NCI-H187 treated with DMSO at 0.1 percent for 48 hours (cell line): Measurements from ENCODE around the gene SCT.

Experiments used
- DNase-seq: peaks from one replicate; lab custom pipeline; 2025; lab: John Stamatoyannopoulos, UW

The SCT gene

DNA sequence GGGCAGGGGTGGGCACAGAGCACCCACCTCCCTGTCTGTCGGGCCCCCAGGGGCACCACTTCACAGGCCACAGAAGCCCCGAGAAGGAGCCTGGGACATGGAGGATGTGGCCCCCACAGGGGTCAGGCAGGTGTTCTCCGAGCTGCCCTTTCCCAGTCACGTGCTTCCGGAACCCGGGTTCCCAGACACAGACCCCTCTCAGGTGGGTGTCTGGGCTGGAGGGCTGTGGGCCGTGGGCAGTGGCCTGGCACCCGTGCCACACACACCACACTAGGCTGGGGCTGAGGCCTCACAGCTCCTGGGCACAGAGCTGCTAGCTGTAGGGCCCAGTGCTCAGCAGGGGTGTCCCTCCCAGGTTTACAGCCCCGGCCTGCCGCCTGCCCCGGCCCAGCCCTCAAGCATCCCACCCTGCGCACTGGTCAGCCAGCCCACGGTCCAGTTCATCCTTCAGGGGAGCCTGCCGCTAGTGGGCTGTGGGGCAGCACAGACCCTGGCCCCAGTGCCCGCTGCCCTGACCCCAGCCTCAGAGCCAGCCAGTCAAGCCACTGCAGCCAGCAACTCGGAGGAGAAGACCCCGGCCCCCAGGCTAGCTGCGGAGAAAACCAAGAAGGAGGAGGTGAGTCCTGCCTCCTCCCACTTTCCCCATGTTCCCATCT is 16.7 kb downstream of the SCT start:
- DNase-seq, result no peak

DNA sequence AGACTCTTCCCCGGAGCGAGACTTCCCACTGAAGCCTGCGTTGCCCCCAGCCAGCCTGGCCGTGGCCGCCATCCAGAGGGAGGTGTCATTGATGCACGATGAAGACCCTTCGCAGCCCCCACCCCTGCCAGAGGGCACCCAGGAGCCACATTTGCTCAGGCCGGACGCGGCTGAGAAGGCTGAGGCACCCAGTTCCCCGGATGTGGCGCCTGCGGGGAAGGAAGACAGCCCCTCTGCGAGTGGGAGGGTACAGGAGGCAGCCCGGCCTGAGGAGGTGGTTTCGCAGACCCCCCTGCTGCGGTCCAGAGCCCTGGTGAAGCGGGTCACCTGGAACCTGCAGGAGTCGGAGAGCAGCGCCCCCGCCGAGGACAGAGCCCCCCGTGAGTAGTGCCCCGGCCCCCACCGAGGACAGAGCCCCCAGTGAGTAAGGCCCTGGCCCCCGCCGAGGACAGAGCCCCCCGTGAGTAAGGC is 17.6 kb downstream of the SCT start:
- DNase-seq, result no peak

- DNase-seq, result no peak
Observed at GRCh38 chr11:608791-609251, 18.2 kb downstream of the SCT start.

- no peak for DNase-seq
Observed at GRCh38 chr11:607971-608659, 18.9 kb downstream of the SCT start.

DNA sequence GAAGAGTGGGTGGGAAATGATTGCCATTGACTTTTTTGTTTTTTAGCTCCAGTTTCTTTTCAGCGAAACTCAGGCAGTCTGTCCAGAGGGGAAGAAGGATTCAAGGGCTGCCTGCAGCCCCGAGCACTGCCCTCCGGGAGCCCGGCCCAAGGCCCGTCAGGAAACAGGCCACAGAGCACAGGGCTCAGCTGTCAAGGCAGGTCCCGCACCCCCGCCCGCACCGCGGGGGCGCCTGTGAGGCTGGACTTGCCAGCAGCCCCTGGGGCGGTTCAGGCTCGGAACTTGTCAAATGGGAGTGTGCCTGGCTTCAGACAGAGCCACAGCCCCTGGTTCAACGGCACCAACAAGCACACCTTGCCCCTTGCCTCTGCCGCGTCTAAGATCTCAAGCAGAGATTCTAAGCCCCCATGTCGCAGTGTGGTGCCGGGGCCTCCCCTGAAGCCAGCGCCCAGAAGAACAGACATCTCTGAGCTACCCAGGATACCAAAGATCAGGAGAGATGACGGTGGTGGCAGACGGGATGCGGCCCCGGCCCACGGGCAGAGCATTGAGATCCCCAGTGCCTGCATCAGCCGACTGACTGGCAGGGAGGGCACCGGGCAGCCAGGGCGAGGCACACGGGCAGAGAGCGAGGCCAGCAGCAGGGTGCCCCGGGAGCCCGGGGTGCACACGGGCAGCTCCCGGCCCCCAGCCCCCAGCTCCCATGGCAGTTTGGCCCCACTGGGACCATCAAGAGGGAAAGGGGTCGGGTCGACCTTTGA is 19.8 kb downstream of the SCT start:
- DNase-seq, result no peak

- DNase-seq, result no peak
Observed at GRCh38 chr11:606245-606644, 20.7 kb downstream of the SCT start.

DNA sequence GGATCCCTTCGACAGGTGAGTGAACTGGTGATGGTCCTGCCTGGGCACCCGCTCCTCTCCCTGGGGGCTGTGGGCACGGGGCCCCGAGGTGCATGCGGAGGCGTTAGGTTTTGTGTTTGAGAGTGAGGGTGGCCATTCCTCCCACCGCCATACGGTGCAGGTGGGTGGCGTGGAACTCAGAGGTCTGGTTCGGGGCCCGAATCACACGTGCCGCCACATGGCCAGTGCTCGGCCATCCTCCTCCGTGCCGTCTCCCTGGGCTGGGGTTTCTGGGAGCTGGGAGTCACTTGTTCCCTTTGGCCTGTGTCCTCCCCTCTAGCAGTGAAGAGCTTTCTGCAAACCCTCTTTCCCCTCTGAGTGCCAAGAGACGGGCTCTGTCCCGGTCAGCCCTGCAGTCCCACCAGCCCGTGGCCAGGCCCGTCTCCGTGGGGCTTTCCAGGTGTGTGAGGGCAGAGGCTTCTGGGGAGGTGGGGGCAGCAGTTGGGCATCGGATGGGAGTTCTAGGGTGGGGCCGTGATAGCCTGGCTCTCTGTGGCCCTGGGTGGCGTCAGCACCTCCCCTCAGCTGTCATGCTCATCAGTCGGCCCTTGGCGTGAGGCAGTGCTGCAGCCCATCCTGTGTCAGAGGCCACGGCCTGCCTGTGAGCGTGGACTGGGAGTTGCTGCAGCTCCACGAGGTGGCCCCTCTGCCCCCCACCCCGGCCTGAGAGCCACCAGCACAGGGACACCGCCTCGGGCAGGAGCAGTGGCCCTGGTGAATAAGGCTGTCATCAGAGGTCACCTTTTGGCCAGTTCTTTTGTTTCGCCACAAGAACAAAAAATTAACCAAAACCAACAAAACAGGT is 21.5 kb downstream of the SCT start:
- no peak for DNase-seq

DNA sequence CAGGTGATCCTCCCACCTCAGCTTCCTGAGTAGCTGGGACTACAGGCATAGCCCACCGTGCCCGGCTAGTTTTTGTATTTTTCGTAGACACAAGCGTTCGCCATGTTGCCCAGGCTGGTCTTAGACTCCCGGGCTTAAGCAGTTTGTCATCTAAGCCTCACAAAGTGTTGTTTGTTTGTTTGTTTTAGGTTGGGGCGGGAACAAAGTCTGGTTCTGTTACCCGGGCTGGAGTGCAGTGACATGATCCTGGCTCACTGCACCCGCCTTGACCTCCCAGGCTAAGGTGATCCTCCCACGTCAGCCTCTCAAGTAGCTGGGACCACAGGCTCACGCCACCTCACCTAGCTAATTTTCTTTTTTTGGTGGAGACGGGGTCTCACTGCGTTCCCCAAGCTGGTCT is 23.8 kb downstream of the SCT start:
- no peak for DNase-seq

- no peak for DNase-seq
Observed at GRCh38 chr11:601573-602245, 25.3 kb downstream of the SCT start.

- DNase-seq, result no peak
Observed at GRCh38 chr11:598005-598680, 28.8 kb downstream of the SCT start.

DNA sequence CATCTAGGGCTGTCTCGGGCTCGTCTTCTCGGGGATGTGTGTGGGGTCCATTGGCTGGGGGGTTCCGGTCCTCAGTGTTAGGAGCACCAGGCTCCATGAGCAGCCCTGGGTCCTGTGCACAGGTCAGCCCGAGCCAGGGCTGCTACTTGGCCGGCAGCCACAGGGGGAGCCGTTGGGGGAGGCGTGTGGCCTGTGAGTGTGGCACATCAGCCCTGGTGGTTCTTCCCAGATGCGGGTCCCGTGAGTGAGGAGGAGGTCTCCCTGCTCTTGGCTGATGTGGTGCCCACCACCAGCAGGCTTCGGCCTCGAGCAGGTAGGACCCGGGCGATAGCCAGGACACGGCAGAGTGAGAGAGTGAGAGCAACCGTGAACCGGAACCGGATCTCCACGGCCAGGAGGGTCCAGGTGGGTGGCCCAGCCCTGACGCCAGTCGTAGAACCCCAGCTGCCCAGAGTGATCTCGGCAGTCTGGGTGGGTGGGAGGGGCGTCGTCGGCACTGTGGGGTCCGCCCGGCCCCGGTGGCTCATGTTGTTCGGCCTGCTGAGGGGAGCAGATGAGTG is 29.7 kb downstream of the SCT start:
- no peak for DNase-seq

DNA sequence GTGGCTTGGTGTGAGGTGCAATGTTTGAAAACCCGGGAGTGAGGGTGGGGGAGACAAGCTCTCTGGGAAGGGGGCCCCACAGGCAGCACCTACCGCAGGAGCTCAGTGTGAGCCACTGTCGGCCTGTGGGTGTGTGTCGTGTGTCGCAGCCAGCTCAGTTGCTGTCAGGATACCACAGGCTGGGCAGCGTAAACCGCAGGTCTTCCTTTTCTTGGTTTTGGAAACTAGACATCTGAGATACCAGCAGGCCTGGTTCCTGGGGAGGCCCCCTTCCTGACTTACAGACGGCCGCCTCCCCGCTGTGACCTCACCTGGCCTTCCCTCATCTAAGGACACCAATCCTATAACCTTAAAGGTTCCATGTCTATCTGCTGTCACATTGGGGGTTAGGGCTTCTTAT is 30.6 kb downstream of the SCT start:
- DNase-seq, result no peak

DNA sequence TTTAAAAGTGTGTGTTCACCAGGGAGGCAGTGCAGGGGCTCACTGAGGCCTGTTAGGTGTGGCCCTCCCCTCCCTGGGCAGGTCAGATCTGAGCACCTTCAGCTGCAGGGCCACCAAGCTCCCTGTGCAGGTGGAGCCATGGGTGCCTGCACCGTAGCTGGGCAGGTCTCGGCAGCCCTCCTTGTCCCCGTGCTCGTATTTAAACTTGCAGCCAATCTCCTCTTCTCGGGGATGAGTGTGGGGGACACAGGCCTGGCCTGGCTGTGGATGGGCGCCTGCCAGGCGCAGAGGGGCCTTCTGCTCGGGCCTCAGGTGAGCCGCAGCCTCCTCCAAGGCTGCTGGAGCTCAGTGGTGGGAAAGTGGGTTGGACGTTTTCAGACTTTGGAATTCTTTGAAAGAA is 31.6 kb downstream of the SCT start:
- no peak for DNase-seq

DNA sequence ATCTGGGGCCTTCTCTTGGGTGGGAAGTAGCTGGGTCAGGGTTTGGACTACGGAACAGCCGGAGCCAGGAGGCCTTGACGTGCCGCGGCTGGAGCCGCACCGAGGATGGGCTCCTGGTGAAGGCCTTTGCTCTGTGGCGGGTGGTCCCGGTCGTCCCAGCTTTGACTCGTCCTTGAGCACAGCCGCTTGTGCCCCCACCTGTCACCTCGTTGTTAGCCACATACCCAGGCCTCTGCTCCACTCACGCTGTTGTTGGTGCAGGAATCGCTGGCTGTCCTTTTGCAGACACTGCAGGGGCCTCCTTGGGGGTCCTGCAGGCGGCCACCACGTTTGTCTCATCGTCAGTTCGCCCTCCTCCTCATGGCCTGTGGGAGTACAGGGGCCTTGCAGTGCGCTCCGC is 33.6 kb downstream of the SCT start:
- no peak for DNase-seq

DNA sequence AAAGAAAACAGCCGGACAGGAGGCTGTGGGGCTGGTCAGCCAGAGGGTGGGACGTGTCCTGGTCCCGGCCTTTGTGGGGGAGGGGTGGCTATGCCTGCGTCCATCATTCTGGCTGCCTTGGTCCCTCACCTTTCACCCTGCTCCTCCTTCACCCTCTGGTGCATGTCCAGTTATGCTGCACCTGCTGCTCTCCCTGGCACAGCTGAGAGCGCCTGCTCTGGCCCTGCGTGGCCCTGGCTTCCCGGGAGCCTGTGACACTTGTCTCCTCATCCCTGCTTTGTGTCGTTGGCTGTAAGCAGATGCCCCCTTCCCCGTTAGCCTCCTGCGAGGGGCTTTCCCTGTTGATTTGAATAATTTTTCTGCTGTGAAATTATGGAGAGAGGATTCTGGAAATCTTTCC is 34.1 kb downstream of the SCT start:
- no peak for DNase-seq

DNA sequence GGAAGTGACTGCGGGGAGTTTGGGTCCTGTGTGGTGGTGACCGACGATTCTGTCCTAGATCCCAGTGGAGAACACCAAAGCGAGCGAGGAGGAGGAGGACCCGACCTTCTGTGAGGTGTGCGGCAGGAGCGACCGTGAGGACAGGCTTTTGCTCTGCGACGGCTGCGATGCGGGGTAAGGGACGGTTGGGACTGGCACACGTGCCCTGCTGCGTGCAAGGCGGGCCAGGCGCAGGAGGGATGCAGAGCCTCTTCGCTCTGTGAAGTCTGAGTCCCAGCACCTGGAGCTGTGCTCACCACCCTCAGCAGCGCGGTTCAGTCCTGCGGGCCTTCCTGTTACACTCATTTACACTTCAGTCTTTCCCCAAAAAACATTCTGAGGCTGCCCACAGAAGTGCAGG is 34.5 kb downstream of the SCT start:
- DNase-seq, result no peak

- no peak for DNase-seq
Observed at GRCh38 chr11:590997-591396, 36.0 kb downstream of the SCT start.

- no peak for DNase-seq
Observed at GRCh38 chr11:589798-590197, 37.2 kb downstream of the SCT start.

- no peak for DNase-seq
Observed at GRCh38 chr11:587978-588380, 39.0 kb downstream of the SCT start.

DNA sequence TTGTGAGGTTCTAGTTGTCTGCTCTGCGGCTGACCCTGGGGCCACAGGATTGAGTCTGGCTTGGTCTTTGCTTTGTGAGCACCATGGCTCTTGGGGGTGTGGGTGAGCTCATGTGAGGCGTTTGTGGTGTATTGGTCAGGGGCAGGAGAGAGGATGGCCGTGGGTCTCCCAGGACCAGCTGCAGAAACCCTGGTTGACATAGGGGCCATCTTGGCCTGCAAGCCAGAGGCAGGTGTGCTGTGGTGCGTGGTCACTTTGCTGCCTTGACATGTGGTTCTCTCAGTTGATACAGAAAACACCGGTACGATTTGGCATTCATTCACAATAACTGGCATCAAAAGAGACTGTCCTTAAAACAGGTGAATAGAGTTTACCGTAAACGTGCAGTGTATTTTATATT is 39.4 kb downstream of the SCT start:
- DNase-seq, result no peak
